Measurements from ENCODE around the gene KRTAP10-6. TPM values are rescaled to one million over a fixed set of nuclear protein-coding genes. Genes with fewer than 3 reads are reported as not detected.
"Not testable (repeated sequence)": the region's sequence is repeated elsewhere in the genome, so short reads cannot be mapped to it uniquely, and the experiment has no call there.

The KRTAP10-6 gene
- polyA plus RNA-seq, 2 of the 4 experiments (the other 2 are of a cell fraction): not detected

GRCh38 chr21:44552136-44552535, 40.2 kb downstream of the KRTAP10-6 start (continued):
- TF ChIP-seq ELK1 (IDR thresholded peaks at IDR 0.05; ENCODE audit: low read depth, low read length) (no peak), HOXB5 (CRISPR knock-in tag; IDR thresholded peaks at IDR 0.05) (no peak), NR3C1 (IDR thresholded peaks at IDR 0.05) (no peak)

- ChIA-PET CTCF (interaction anchor here (1.5 kb wide), 1 partner anchor 23 kb away, joined by 4 read pairs; no protein-coding TSS in a partner anchor), POLR2A (no interaction called here)
- FAIRE-seq: no peak
- 72% methylated on average over 10 of the region's 17 CpGs for WGBS (ENCODE audit: missing lambda C conversion rate)
- Histone ChIP-seq H3K9me3 (peaks cover 7% of the 10 kb centered on the region; the same call in 2 of the 3 replicates), H3K4me1 (no peaks in the 10 kb centered on the region), H3K4me3 (no peak within 1 kb of the TSS), H3K27ac (no peak within 1 kb of the TSS), H3K4me2 (no peak within 1 kb of the TSS)
- no peak for TF ChIP-seq MYC (IDR thresholded peaks at IDR 0.05; ENCODE audit: borderline replicate concordance, low read length)
- TF ChIP-seq TP53 (CRISPR knock-in tag; IDR thresholded peaks at IDR 0.05): no peak
- TF ChIP-seq HOXB5 (CRISPR knock-in tag; IDR thresholded peaks at IDR 0.05): no peak
- TF ChIP-seq RNF2 (IDR thresholded peaks at IDR 0.05; ENCODE audit: borderline replicate concordance, low read depth): no peak
- no peak for TF ChIP-seq HOXA7 (CRISPR knock-in tag; IDR thresholded peaks at IDR 0.05)
- no peak for TF ChIP-seq EHMT2 (IDR thresholded peaks at IDR 0.05; ENCODE audit: low read depth)
- TF ChIP-seq HMGXB4 (CRISPR knock-in tag; IDR thresholded peaks at IDR 0.05; ENCODE audit: borderline replicate concordance): no peak
- no peak for TF ChIP-seq BHLHE40 (IDR thresholded peaks at IDR 0.05; ENCODE audit: low read depth, low read length)
- no peak for TF ChIP-seq USF2 (IDR thresholded peaks at IDR 0.05)
- ATAC-seq: no peak
- no peak for DNase-seq (ENCODE audit: low read depth in 1 of 2, low spot score in 1 of 2)
Observed at GRCh38 chr21:44551340-44551961, 40.9 kb downstream of the KRTAP10-6 start, which contains the start of gene KRTAP10-2. Gene KRTAP10-2, minus strand, starts transcription at chr21:44551505. Its CDS starts 47 bp downstream, at chr21:44551458.

- WGBS (ENCODE audit: missing lambda C conversion rate): 20% methylated on average over 1 of the region's 10 CpGs
- POLR2A ChIA-PET: no interaction called here
- Histone ChIP-seq H3K4me3 (no peak overlapping the region), H3K9me3 (peaks cover 7% of the 10 kb centered on the region; the same call in 2 of the 3 replicates), H3K4me2 (no peak overlapping the region), H3K4me1 (no peaks in the 10 kb centered on the region), H3K27ac (no peak overlapping the region)
- CTCF ChIA-PET: interaction anchor here (1.5 kb wide), 1 partner anchor 24 kb away, joined by 4 read pairs; no protein-coding TSS in a partner anchor
- FAIRE-seq (no peak), ATAC-seq (no peak), DNase-seq (ENCODE audit: low read depth in 1 of 2, low spot score in 1 of 2) (no peak)
- TF ChIP-seq ATOH8 (CRISPR knock-in tag; IDR thresholded peaks at IDR 0.05; ENCODE audit: low read depth) (no peak), HES2 (IDR thresholded peaks at IDR 0.05) (no peak), MAZ (IDR thresholded peaks at IDR 0.05; ENCODE audit: borderline replicate concordance, low read depth, low read length) (no peak), EP300 (IDR thresholded peaks at IDR 0.05) (no peak), ESRRA (IDR thresholded peaks at IDR 0.05; ENCODE audit: borderline replicate concordance, low read length) (no peak), CBX2 (IDR thresholded peaks at IDR 0.05; ENCODE audit: borderline replicate concordance, low read depth) (no peak), JUN (IDR thresholded peaks at IDR 0.05) (no peak), ELK1 (IDR thresholded peaks at IDR 0.05; ENCODE audit: low read depth, low read length) (no peak), RFX5 (IDR thresholded peaks at IDR 0.05) (no peak), MAX (IDR thresholded peaks at IDR 0.05) (no peak), RAD21 (conservative IDR thresholded peaks at IDR 0.05 in 1 of 2, IDR thresholded peaks at IDR 0.05 in 1 of 2) (no peak), ZNF302 (CRISPR knock-in tag; IDR thresholded peaks at IDR 0.05) (no peak), TFCP2L1 (CRISPR knock-in tag; IDR thresholded peaks at IDR 0.05) (no peak), HOXB5 (CRISPR knock-in tag; IDR thresholded peaks at IDR 0.05) (no peak), ZFP36 (IDR thresholded peaks at IDR 0.05; ENCODE audit: borderline replicate concordance, partially characterized antibody) (no peak)
Observed at GRCh38 chr21:44550807-44551206, 41.5 kb downstream of the KRTAP10-6 start.

- ATAC-seq; H3K9me3 ChIP-seq; DNase-seq (ENCODE audit: low read depth in 1 of 2, low spot score in 1 of 2); H3K4me1 ChIP-seq; H3K4me3 ChIP-seq; FAIRE-seq; POLR2A ChIA-PET; H3K27ac ChIP-seq; H3K4me2 ChIP-seq: not testable (repeated sequence)
- CTCF ChIA-PET: interaction anchor here (1.5 kb wide), 1 partner anchor 24 kb away, joined by 4 read pairs; no protein-coding TSS in a partner anchor
- 63% methylated on average over 9 of the region's 17 CpGs for WGBS (ENCODE audit: missing lambda C conversion rate)
Observed at GRCh38 chr21:44550285-44550684, 42.0 kb downstream of the KRTAP10-6 start.
